ENCODE data around the gene CRK.
A peak's percentile ranks its signal among the peaks of the same experiment; 100 is the strongest.

CRK gene

GRCh38 chr17:1455797-1456599, at the start of gene CRK:
TSS of gene CRK (minus strand) at chr17:1456232. CDS start at chr17:1456117, 115 bp downstream.
- DNase-seq: peak; percentile 87

- DNase-seq: no peak
These were observed 49.6 kb upstream of the CRK start for GRCh38 chr17:1505586-1505985.

GRCh38 chr17:1504866-1505265, 48.8 kb upstream of the CRK start:
- DNase-seq: no peak

- DNase-seq: no peak
These were observed 47.7 kb upstream of the CRK start for GRCh38 chr17:1503699-1504098.

- no peak for DNase-seq
These were observed 42.8 kb upstream of the CRK start for GRCh38 chr17:1498869-1499268.

- no peak for DNase-seq
These were observed 42.2 kb upstream of the CRK start for GRCh38 chr17:1498233-1498632.

GRCh38 chr17:1497831-1498230, 41.8 kb upstream of the CRK start:
- DNase-seq: no peak

GRCh38 chr17:1496869-1497268, 40.8 kb upstream of the CRK start:
- DNase-seq: no peak

- DNase-seq: no peak
These were observed 39.4 kb upstream of the CRK start for GRCh38 chr17:1495265-1495989.

- DNase-seq: no peak
These were observed 38.8 kb upstream of the CRK start for GRCh38 chr17:1494736-1495253.

GRCh38 chr17:1494203-1494602, 38.2 kb upstream of the CRK start:
- DNase-seq: no peak

- DNase-seq: no peak
These were observed 37.4 kb upstream of the CRK start for GRCh38 chr17:1493291-1493980.

GRCh38 chr17:1492249-1493206, 36.5 kb upstream of the CRK start, which contains the start of gene MYO1C:
TSS of gene MYO1C (minus strand) at chr17:1492686. CDS start at chr17:1492487, 199 bp downstream.
- DNase-seq: no peak

- no peak for DNase-seq
These were observed 35.6 kb upstream of the CRK start for GRCh38 chr17:1491443-1492248.

- DNase-seq: peak; percentile 34
These were observed 34.8 kb upstream of the CRK start for GRCh38 chr17:1490643-1491442.

GRCh38 chr17:1488826-1489270, 32.8 kb upstream of the CRK start:
- no peak for DNase-seq

GRCh38 chr17:1487939-1488825, 32.1 kb upstream of the CRK start:
- DNase-seq: peak; percentile 20

GRCh38 chr17:1486802-1487695, 31.0 kb upstream of the CRK start:
- no peak for DNase-seq

All from SHP77 treated with DMSO at 0.1 percent for 48 hours (cell line).